Epidermal melanocyte (primary cell): ENCODE data around the gene FIBCD1.

Experiments
- DNase-seq: peaks from one replicate; pipeline ENCODE4 v3.0.0; 2011; ENCODE audit warnings: low spot score; ENCODE audit not compliant: insufficient read length

FIBCD1 gene

DNA sequence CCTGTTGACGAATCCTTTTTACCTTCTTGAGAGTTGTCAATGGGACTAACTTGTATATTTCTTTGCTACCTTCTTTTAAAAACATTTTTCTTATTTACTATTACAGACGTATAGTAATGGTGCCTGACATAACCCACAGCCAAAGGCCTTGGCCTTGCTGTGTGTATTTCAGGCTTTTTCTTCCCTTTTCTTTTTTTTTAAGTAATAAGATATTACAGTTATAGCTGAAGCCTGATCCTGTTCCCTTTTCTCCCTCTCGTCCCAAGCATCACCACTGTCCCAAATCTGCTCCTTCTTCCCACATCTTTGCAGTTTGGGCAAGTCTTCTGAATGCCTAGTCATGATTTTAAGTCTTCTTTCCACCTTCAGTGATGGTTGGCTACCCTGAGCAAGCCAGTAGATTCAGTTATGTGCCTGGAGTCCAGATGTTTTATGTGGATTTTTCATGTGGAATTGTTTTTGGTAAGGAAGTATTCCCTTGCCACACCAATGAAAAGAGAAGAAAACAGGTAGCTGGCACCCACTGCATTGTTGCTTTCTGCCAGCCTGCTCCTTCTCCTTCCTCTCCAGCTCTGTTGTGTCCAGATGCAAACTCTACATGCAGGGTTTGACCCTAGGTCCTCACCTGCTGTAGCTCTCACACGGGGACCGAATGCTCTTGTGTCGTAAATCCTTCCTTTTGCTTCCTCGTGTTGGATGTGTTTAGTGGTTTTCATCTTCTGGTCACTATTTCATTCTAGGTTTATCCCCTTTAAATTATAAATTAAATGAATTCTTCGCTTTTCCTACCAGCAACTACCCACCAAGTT lies 77.5 kb downstream of the FIBCD1 start:
- no peak for DNase-seq

GRCh38 chr9:130860458-130861316 lies 78.4 kb downstream of the FIBCD1 start:
- peak; percentile 40 for DNase-seq

GRCh38 chr9:130858739-130859705 lies 80.0 kb downstream of the FIBCD1 start:
- DNase-seq, result no peak

GRCh38 chr9:130857864-130858738 lies 80.9 kb downstream of the FIBCD1 start:
- DNase-seq, result no peak

GRCh38 chr9:130856474-130856873 lies 82.6 kb downstream of the FIBCD1 start:
- no peak for DNase-seq

- no peak for DNase-seq
Observed at GRCh38 chr9:130854835-130855234, 84.2 kb downstream of the FIBCD1 start.

DNA sequence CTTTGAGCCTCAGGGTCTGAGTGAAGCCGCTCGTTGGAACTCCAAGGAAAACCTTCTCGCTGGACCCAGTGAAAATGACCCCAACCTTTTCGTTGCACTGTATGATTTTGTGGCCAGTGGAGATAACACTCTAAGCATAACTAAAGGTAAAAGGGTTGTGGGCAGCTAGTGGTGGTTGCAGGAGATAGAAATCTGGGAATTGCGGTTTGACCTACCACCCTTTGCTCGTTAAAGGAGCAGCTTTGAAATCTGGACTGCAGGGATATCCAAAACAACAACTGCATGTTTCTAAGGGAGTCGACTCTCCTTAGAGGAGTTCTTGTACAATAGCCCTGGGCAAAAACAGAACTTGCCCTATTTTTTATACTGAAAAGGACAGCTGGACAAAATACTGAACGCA lies 85.0 kb downstream of the FIBCD1 start:
- no peak for DNase-seq

GRCh38 chr9:130852801-130853200 lies 86.2 kb downstream of the FIBCD1 start:
- no peak for DNase-seq
